Gastrocnemius medialis (tissue), 4 donors: ENCODE results near the gene NPEPPS.

ENCODE experiments used
- POLR2A ChIP-seq, 2 donors: fragments of 450-650 bp; IDR thresholded peaks; one replicate each; pipeline ENCODE4 v1.6.1; 2017; ENCODE audit warnings: antibody characterized with exemption in 2 of 2, mild to moderate bottlenecking in 2 of 2, moderate library complexity in 2 of 2
- TF ChIP-seq, protein P1 (sequence below), 5 experiments: fragments of 450-650 bp in 3 of 5; fragments of 200-600 bp in 2 of 5; sonication (generic) in 2 of 5; IDR thresholded peaks in 4 of 5; conservative IDR thresholded peaks in 1 of 5; 1 replicate in 4 of 5; 2 replicates in 1 of 5; pipeline ENCODE4 v1.5.1; 2016 to 2019; ENCODE audit warnings: antibody characterized with exemption in 5 of 5, mild to moderate bottlenecking in 3 of 5, moderate library complexity in 3 of 5

DNA sequence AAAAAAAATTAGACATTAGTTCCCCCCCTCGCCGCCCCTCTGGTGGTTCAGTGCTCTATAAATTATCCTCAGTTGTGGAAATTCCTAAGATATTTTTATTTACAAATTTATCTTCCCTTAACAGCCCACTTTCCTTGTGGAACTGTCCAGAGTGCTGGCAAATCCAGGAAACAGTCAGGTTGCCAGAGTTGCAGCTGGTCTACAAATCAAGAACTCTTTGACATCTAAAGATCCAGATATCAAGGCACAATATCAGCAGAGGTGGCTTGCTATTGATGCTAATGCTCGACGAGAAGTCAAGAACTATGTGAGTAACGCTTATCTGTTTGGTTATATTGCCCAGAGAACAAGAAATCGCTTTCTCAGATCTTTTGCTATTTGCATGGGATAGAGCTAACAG is 121.7 kb downstream of the NPEPPS start:
- TF ChIP-seq, protein P1, sequence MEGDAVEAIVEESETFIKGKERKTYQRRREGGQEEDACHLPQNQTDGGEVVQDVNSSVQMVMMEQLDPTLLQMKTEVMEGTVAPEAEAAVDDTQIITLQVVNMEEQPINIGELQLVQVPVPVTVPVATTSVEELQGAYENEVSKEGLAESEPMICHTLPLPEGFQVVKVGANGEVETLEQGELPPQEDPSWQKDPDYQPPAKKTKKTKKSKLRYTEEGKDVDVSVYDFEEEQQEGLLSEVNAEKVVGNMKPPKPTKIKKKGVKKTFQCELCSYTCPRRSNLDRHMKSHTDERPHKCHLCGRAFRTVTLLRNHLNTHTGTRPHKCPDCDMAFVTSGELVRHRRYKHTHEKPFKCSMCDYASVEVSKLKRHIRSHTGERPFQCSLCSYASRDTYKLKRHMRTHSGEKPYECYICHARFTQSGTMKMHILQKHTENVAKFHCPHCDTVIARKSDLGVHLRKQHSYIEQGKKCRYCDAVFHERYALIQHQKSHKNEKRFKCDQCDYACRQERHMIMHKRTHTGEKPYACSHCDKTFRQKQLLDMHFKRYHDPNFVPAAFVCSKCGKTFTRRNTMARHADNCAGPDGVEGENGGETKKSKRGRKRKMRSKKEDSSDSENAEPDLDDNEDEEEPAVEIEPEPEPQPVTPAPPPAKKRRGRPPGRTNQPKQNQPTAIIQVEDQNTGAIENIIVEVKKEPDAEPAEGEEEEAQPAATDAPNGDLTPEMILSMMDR (IDR thresholded peaks at IDR 0.05 in 4 of 5, conservative IDR thresholded peaks at IDR 0.05 in 1 of 5): no peak
- no peak for TF ChIP-seq POLR2A (IDR thresholded peaks at IDR 0.05)
